Vagina (tissue), 2 donors: ENCODE results near the gene IL2RA.

Experiments
- POLR2AphosphoS5 ChIP-seq, 2 donors: sonication (generic); formaldehyde crosslinking; IDR thresholded peaks; one replicate each; pipeline ENCODE4 v1.9.0; 2017; ENCODE audit warnings: antibody characterized with exemption in 2 of 2, mild to moderate bottlenecking in 2 of 2, low read depth in 1 of 2; ENCODE audit not compliant: insufficient read depth in 1 of 2
- TF ChIP-seq, protein P1 (sequence below), 3 experiments: fragments of 450-650 bp in 2 of 3; fragments of 200-600 bp in 1 of 3; sonication (generic) in 1 of 3; IDR thresholded peaks; one replicate each; pipeline ENCODE4 v1.5.1; 2017 to 2019; ENCODE audit warnings: antibody characterized with exemption in 3 of 3, mild to moderate bottlenecking in 2 of 3, moderate library complexity in 2 of 3

DNA sequence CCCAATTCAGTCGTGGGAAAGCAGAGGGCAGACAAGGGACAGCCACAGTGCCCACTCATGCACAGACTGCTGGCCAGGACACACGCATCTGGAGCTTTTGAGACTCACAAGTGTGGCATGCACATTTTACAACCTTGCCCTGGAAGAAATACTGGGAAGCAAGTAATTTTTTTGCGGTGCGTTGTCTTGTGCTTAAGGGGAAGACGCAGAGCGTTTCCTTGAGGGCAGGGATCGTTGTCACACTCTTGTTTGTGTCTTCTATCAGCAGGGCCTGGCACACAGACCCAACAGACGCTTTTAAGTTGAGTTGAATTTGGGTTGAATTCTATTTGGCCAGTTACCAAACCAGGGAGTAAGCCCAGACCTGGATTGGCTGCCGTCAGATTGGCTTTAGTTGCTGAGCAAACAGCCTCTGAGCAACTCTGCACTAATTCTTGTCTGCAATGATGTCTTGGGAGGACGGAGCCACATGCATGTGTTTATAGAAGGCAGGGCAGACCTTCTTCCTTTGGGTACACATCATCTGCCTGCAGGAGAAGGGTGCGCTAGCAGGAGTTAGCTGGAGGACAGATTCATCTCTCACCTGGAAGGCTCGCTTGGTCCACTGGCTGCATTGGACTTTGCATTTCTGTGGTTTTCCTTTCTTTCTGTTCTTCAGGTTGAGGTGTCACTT, 38.4 kb downstream of the IL2RA start:
- TF ChIP-seq, protein P1, sequence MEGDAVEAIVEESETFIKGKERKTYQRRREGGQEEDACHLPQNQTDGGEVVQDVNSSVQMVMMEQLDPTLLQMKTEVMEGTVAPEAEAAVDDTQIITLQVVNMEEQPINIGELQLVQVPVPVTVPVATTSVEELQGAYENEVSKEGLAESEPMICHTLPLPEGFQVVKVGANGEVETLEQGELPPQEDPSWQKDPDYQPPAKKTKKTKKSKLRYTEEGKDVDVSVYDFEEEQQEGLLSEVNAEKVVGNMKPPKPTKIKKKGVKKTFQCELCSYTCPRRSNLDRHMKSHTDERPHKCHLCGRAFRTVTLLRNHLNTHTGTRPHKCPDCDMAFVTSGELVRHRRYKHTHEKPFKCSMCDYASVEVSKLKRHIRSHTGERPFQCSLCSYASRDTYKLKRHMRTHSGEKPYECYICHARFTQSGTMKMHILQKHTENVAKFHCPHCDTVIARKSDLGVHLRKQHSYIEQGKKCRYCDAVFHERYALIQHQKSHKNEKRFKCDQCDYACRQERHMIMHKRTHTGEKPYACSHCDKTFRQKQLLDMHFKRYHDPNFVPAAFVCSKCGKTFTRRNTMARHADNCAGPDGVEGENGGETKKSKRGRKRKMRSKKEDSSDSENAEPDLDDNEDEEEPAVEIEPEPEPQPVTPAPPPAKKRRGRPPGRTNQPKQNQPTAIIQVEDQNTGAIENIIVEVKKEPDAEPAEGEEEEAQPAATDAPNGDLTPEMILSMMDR (IDR thresholded peaks at IDR 0.05) = no peak
- no peak for TF ChIP-seq POLR2AphosphoS5 (IDR thresholded peaks at IDR 0.05; ENCODE audit: insufficient read depth in 1 of 2, low read depth in 1 of 2)
